WTC11 (cell line): ENCODE data around the gene CRACDL. TPM values are rescaled to one million over a fixed set of nuclear protein-coding genes. Genes with fewer than 3 reads are reported as not detected.

Experiments used
- total RNA-seq: library from RNA; stranded (reverse); gene quantifications from 3 replicates; pipeline ENCODE4 v1.2.3, GENCODE V29; 2021

Gene CRACDL
- total RNA-seq, 1 experiment from 2014 or later = 0.72 TPM

Other genes with a start within 250 kb of the CRACDL start
- 6.2 to 7.7 TPM (median 6.7 TPM) in 3 replicates for gene MGAT4A, start 205.1 kb downstream of the CRACDL start, total RNA-seq
- gene C2orf15, start 205.5 kb upstream of the CRACDL start, total RNA-seq = 6.0 to 7.0 TPM (median 6.1 TPM) in 3 replicates
- gene TSGA10, start 218.7 kb upstream of the CRACDL start, total RNA-seq = 8.9 to 9.3 TPM (median 9.1 TPM) in 3 replicates
- 7.1 to 9.7 TPM (median 8.1 TPM) in 3 replicates for gene LIPT1, start 218.7 kb upstream of the CRACDL start, total RNA-seq
- 33.1 to 37.1 TPM (median 34.7 TPM) in 3 replicates for gene MITD1, start 244.8 kb upstream of the CRACDL start, total RNA-seq
- gene MRPL30, start 245.0 kb upstream of the CRACDL start, total RNA-seq = 28.7 to 34.9 TPM (median 33.4 TPM) in 3 replicates